Liver (tissue), 2 donors: Measurements from ENCODE around the gene BTAF1.

ENCODE experiments used
- TF ChIP-seq, protein P1 (sequence below): fragments of 150-350 bp; IDR thresholded peaks from 2 replicates; pipeline ENCODE4 v1.5.1; 2017; ENCODE audit warnings: improper control_type of control experiment, low read depth, low read length; ENCODE audit not compliant: missing input control
- TF ChIP-seq, protein P2 (sequence below): IDR thresholded peaks from 2 replicates; pipeline ENCODE4 v1.6.1; 2016; ENCODE audit warnings: antibody characterized with exemption
- donor health status: healthy.

DNA sequence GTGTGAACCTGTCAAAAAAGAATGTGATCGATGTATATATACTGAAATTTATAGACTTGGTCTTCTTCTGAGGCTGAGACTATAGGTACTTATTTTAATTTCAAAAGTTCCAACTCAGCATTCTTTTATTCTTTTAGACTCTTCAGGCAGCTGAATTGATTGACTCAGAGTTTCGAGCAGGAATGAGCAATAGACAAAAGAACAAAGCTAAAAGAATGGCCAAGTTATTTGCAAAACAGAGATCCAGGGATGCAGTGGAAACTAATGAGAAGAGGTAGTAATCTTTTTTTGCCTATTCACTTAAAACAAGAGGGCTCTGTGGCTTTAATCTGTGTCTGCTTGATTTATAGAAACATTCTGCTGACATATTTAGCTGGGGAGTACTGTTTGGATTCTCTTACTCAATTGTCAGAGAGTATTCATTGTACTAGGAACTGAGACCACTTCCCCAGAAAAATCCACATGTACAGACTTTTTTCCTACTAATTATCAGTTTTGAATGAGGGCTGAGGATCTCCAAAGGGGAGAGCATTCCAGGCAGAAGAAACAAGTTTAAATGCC, 30.1 kb downstream of the BTAF1 start:
- TF ChIP-seq, protein P1, sequence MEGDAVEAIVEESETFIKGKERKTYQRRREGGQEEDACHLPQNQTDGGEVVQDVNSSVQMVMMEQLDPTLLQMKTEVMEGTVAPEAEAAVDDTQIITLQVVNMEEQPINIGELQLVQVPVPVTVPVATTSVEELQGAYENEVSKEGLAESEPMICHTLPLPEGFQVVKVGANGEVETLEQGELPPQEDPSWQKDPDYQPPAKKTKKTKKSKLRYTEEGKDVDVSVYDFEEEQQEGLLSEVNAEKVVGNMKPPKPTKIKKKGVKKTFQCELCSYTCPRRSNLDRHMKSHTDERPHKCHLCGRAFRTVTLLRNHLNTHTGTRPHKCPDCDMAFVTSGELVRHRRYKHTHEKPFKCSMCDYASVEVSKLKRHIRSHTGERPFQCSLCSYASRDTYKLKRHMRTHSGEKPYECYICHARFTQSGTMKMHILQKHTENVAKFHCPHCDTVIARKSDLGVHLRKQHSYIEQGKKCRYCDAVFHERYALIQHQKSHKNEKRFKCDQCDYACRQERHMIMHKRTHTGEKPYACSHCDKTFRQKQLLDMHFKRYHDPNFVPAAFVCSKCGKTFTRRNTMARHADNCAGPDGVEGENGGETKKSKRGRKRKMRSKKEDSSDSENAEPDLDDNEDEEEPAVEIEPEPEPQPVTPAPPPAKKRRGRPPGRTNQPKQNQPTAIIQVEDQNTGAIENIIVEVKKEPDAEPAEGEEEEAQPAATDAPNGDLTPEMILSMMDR: no peak
- TF ChIP-seq, protein P2, sequence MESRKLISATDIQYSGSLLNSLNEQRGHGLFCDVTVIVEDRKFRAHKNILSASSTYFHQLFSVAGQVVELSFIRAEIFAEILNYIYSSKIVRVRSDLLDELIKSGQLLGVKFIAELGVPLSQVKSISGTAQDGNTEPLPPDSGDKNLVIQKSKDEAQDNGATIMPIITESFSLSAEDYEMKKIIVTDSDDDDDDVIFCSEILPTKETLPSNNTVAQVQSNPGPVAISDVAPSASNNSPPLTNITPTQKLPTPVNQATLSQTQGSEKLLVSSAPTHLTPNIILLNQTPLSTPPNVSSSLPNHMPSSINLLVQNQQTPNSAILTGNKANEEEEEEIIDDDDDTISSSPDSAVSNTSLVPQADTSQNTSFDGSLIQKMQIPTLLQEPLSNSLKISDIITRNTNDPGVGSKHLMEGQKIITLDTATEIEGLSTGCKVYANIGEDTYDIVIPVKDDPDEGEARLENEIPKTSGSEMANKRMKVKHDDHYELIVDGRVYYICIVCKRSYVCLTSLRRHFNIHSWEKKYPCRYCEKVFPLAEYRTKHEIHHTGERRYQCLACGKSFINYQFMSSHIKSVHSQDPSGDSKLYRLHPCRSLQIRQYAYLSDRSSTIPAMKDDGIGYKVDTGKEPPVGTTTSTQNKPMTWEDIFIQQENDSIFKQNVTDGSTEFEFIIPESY: no peak
